H4 (cell line): ENCODE results near the gene TECTA. TPM values are rescaled to one million over a fixed set of nuclear protein-coding genes. Genes with fewer than 3 reads are reported as not detected.

Source experiments
- DNase-seq: peaks from one replicate; pipeline ENCODE4 v3.0.0-alpha.2; 2015; ENCODE audit warnings: low spot score
- total RNA-seq: library from RNA; depleted of rRNA; stranded (reverse); fragments of >200 nt; shearing (Covaris generic); gene quantifications from 2 replicates; pipeline ENCODE4 v1.2.3, GENCODE V29; 2014; rRNA removed

TECTA gene, protein sequence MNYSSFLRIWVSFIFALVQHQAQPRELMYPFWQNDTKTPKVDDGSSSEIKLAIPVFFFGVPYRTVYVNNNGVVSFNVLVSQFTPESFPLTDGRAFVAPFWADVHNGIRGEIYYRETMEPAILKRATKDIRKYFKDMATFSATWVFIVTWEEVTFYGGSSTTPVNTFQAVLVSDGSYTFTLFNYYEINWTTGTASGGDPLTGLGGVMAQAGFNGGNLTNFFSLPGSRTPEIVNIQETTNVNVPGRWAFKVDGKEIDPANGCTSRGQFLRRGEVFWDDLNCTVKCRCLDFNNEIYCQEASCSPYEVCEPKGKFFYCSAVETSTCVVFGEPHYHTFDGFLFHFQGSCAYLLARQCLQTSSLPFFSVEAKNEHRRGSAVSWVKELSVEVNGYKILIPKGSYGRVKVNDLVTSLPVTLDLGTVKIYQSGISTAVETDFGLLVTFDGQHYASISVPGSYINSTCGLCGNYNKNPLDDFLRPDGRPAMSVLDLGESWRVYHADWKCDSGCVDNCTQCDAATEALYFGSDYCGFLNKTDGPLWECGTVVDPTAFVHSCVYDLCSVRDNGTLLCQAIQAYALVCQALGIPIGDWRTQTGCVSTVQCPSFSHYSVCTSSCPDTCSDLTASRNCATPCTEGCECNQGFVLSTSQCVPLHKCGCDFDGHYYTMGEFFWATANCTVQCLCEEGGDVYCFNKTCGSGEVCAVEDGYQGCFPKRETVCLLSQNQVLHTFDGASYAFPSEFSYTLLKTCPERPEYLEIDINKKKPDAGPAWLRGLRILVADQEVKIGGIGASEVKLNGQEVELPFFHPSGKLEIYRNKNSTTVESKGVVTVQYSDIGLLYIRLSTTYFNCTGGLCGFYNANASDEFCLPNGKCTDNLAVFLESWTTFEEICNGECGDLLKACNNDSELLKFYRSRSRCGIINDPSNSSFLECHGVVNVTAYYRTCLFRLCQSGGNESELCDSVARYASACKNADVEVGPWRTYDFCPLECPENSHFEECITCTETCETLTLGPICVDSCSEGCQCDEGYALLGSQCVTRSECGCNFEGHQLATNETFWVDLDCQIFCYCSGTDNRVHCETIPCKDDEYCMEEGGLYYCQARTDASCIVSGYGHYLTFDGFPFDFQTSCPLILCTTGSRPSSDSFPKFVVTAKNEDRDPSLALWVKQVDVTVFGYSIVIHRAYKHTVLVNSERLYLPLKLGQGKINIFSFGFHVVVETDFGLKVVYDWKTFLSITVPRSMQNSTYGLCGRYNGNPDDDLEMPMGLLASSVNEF (N-terminal part only)
- 0.04 and 0.06 TPM in 2 replicates for total RNA-seq

DNA sequence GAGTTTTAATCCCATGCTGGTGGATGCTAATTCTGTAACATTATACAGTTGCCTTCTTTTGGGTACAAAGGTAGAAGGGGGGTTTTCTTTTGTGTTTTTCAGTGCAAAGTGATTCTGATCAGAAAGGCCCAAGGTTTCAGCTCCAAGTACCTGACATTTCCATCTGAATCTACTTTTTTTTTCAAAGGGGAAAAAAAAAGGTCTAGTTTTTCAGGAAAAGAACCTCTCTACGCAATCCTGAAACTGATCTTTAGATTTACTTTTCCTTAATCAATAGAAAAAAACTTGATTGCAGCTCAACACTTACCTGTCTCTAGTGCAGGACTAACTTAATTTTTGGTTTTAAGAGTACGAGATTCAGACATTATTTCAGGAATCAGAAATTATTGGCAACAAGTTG lies at the start of gene TECTA:
TSS of gene TECTA (plus strand) at position 301 of the 400 bp plus-strand sequence. CDS start 1,423 bp downstream, outside the sequence.
- no peak for DNase-seq

DNA sequence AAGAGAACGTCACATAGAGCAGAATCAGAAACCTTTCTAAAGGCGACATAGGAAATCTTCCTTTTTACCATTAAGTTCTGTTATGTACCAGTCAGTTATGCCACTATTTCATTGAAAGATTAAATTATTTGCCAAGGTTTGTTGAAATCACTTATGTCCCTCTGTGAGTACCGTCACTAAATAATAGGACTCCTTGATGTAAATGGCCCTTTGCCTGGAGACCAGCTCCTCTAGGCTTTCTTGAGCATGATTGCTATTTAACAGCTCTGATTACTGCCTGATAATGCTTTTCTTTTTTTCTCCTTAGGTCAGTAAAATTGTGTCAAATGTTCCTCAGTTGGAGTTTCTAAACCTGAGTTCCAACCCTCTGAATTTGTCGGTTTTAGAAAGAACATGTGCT lies 47.8 kb upstream of the TECTA start:
- DNase-seq, result no peak

DNA sequence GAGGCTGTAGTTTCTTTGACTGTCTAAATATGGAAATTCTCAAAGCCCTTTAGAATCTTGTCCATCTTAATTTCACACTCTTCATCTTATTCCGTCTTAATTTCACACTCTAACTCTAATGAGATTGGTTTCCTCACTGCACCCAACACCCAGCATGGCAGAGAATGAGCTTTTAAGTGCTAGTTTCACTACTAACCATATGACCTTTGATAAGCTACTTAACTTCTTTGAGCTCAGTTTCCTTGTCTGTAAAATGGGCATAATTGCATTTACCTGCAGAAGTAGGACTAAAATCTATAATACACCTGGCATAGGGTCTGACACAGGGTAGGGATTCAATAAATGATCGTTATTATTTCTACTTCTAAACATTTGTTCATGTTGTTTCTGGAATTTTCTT lies 46.8 kb upstream of the TECTA start:
- DNase-seq, result no peak

DNA sequence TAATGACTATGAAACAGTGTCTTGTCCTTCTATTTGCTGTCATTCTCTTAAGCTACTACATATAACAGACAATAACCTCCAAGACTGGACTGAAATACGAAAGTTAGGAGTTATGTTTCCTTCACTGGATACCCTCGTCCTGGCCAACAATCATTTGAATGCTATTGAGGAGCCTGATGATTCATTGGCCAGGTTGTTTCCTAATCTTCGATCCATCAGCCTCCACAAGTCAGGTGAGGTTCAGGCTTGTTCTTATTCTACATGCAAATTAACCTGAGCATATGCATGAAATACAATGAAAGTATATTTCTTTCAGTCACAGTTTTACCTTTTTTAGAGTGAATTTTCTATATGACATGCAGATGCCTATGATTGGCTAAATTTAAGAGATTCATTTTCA lies 46.0 kb upstream of the TECTA start:
- no peak for DNase-seq

DNA sequence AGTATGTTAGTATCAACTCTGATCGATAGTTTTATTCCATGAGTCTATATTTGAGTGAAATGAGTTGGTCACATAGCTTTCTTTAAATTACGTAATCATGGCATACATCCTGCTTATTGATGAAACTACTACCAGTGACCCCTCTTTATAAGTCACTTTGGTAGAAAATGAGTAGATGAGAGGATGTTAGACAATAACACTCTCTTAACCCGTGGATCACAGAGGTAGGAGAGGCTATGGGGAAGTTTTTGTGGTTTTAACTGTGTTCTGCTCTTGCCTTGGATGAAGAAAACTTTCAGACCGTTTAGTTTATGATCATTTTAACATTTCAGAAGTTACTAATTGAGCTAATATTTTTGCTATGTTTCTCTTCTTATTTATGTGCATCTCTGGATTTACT lies 43.1 kb upstream of the TECTA start:
- no peak for DNase-seq

DNA sequence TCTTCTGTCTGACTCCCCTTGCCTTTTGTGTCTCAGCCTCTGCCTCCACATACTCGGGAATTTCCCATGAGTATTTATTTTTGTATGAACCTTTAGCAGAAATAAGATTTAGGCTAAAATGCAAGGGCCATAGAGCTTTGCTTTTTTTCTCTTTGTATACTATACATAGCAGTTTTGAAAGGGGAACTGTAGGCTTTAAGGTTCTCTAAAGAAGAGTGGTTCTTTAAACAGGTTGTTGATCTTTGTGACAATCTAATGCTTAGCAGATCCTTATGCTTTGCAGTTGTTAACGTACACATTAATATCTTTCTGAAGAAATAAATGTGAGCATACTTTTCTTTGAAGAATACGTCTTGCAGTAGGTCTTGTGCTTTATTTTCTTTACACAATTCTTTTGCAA lies 42.1 kb upstream of the TECTA start:
- DNase-seq, result no peak

DNA sequence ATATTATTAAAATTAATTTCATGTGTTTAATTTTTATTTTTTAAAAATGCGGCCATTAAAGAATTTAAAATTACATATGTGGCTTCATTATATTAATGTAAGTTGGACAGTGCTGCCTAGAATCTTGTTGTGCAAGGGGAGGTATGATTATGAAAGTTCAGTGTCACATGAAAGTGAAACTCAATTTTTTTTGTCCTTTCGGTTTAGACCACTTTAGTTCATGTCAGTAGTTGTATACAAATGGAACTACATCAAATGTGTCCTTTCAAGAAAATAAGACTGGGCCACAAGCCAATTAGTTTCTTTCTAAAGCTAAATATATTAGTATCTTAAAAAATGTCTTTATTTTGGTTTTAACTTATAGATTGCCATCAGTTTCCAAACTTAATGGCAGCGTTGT lies 41.4 kb upstream of the TECTA start:
- no peak for DNase-seq

DNA sequence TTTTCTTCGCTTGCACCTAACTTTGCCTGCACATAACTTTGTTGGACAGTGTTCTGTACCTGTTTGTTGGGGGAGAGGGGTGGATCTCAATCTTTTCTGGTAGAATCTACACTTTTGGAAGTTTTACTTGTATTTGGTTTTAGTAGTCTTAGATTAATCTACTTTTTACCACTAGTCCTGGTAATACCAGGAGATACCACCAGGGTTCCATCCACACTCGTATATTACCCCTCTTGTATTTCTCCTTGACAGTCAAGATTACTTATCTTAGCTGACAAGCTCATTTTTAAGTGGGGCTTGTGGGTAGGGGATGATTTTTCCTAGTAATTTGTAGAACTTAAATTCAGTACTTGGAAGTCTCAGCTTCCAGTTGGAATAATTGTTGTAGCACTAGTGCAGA lies 37.3 kb upstream of the TECTA start:
- no peak for DNase-seq

DNA sequence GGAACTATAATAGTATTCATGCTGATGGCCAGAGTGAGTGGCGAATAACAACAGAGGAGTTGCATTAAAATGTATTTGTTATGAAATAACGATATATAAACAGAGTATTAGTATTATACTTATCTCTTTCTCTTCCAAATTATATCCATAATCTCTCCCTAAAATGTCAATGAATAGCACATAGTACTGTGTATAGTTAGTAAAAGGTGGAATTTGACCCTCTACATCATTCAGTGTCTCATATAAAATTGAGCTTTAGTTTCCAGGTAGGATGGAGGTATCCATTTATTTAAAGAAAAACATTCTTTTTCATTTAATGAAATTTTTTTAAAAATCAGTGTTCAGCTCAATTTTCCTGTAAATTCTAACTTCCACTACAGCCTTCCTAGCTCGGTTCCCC lies 34.4 kb upstream of the TECTA start:
- no peak for DNase-seq

DNA sequence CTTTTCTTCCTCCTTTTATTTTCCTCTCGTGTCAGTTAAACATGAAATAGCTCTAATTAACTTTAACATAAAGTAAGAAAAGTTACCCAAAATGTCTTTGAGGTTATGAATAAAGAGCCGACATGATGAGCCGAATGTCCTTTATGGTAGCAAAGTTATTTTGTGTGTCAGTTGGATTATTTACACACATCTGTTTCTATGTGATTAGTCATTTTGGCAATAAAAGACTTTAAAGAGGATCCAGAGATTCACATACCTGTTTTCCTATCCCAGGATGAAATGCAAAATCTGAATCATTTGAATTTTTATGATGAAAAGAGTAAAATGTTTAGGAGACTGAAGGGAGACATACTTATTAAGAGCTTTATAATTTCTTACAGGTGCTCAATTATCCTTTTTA lies 34.0 kb upstream of the TECTA start:
- no peak for DNase-seq

DNA sequence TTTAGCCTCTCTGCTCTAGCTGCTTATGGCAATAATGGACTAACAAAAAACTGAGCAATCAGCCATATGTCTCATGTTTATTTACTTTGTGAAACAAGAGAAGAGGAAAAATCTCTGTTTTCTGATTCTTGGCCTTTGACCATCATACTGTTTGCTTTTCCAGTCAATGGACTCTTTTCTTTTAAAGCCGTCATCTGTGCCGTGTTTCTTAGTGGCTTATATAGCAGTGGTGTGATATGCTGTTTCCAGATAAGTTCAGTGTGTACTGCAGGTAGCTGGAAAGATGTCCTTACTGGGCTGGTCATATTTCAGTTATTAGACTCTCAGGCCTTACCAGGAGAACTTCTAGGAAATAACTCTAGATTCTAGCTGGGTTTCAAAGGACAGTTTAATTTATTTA lies 33.6 kb upstream of the TECTA start:
- DNase-seq, result peak; percentile 21

DNA sequence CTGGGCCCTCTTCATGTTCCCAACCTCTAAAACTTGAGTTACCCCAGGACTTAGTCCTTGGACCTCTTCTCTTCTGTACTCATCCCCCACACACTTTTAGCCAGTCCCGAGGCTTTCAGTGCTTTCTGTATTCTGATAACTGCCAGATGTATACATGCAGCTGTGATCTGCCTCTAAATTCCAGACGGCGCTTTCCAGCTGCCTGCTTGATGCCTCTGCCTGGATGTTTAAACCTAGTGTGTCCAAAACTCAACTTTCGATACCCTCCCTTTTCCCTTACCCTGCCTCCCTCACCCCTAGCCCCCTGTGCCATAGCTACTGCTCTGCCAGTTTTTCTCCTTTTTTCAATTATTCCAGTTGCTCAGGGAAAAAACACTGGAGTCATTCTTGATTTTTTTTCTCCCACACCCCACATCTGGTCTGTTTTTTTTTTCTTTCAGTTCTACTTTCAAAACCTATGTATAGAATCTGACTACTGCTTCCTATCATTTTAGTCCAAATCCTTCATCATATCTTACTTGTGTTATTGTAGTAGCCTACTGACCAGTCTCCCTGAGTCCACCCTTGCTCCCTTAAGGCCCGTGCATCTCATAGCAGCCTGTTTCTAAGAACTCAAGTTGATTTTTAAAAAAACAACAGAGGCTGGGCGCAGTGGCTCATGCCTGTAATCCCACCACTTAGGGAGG lies 32.9 kb upstream of the TECTA start:
- no peak for DNase-seq

DNA sequence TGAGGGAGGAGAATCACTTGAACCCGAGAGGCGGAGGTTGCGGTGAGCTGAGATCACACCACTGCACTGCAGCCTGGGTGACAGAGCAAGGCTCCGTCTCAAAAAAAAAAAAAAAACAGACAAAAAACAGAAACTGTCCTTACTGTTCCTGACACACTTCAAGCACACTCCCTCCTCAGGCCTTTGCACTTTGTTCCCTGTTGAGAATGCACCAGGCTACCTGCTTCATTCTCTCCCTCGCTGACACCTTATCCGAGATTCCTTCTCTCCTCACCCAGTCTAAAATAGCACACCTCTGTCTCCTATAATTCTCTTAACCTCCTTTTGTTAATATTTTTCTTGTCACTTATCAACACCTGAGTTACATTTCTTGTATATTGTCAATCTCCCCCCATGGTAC lies 32.3 kb upstream of the TECTA start:
- DNase-seq, result no peak

DNA sequence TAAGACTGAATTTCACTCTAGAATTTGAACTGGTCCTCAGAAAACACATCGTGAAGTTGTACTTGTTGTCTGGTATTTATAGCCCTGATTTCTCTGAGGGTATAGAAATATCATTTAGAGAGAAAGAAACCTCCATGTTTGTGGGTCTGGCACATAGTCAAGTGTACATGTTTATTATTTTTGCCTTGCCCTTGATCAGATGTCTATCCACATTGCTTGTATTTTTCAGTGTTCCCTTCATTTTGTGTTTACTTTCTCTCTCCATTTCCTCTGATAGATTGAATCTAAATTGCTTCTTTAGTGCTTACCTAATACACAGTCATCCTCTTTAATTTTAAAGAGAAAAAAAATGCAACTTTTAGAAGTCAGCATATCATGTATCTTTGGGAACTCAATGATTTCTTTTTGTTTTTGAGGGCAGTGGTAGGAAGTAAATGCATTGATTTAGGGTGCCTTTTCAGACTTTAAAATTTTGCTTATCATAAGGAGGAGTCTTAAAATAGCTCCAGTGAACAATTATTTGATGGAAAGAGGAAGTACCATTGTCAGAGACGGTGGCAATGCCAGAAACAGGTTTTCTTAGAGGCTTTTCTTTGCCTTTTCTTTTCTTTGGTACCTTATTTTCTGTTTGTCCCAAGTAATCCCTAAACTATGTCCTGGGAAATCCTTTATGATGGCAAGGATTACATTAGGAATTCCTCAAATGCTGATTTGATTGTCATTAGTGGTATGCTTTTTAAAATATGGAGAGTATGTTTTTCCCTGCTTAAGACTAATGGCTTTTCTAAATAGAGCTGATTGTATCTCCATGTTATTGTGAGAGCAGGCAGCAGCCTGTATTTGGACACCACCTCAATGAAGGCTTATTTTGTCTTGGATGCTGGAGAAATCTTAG lies 29.8 kb upstream of the TECTA start:
- peak; percentile 7 for DNase-seq

DNA sequence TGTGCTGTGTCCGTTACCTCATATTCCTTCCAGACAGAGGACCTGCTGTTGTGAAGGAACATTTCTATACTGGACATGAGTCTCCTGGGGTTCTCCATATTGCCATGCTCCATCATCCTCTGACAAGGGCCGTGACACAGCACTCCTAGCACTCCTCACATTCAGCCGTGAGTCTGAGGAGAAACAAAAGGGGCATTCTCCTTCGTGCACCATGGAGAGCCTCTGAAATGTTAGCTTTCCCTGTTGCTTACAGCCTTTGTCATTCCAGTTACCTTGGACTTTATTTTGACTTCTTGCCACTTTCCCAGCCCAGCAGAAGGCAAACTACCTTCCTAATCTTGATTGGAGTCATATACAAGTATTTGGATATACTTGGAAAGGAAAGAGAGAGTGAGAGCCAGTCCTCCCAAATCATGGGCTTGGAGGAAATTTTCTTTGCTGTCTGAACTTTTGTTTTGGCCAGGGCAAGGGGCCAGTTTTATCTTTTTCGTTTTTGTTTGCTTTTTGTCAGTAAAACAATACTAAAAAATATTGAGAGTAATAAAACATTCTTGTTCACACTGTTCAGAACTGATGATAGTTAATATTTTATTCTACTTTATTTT lies 29.1 kb upstream of the TECTA start:
- no peak for DNase-seq

DNA sequence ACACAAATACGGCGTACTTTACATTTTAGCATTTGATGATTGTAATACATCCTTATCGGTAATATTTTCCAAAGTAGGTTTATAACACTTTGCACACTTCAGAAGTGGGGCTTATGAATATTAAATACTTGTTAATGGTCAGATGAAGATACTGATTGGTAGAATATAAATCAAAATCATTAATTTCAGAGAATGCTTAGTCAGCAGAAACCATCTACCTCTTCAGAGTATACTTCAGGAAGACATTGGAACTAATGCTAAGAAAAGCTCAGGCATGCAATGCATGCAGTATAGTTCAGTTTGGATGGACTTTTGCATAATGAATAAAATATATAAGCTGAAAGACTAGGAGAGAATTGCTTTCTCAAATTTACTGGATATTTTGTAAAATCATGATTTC lies 19.7 kb upstream of the TECTA start:
- DNase-seq, result no peak

DNA sequence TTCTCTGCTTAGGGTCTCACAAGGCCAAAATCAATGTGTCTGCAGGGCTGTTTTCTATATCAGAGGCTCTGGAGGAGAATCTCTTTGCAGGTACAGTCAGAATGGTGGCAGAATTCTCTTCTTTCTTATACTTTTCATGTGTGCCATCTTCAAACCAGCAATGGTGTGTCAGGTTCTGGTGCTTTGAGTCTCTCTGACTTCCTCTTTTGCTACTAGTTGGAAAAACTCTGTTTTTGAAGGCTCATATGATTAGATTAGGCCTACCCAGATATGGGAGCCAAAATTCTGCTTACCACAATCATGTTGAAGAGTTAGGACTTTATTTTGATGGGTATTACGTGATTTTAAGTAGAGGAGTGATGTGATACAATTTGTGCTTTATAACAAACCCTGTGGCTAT lies 18.8 kb upstream of the TECTA start:
- DNase-seq, result no peak

DNA sequence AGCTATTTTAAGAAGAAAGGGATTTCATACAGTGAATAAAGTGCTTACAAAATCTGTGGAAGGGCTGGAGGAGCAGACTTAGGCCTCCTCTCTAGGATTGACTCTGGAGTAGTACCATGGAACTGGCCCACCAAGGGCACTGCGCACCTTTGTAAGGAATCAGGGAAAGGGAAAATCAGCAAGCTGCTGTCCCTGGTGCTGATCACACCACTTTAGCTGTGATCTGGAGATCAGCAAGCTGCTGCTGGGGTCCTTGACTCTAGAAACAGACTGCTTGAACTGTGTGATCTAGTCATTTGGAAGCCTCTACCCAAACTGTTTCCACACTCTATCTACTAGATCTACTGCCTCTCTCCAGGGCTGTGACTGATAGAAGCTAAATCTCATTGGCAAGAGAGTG lies 18.4 kb upstream of the TECTA start:
- DNase-seq, result no peak

DNA sequence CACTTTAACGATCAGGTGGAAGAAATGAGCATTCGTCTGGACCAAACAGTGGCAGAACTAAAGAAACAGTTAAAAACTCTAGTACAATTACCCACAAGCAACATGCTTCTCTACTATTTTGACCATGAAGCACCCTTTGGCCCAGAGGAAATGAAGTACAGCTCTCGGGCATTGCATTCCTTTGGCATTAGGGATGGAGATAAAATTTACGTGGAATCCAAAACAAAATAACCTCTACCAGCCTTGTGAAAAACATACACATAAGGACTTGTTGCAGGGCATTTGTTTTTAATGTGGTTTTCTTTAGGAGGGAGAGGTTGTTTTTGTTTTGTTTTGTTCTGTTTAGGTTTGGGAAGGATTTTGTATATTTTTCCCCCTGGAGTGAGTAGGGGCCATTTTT lies 14.2 kb upstream of the TECTA start:
- DNase-seq, result peak; percentile 74

DNA sequence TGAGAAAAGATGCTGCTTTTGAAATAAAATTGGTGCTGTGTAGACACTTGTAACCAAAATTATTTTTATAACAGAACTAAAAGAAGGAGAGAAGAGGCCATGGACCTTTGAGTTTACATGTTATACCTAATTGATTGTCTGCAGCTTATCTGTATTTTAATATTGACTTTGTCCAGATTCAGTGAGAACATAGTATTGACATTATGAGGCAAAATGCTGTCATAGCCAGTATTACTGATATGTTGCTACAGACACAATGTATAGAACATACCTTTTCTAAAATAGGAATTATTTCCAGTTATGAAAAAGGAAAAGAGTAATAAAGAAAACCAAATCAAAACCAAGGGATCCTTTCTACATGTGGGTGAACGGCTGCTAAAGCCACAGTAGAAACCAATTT lies 11.5 kb upstream of the TECTA start:
- no peak for DNase-seq
